Tibial nerve (tissue), 4 donors: Measurements from ENCODE around the gene AHRR. TPM values are rescaled to one million over a fixed set of nuclear protein-coding genes. Genes with fewer than 3 reads are reported as not detected.

Experiments used
- DNase-seq, 2 donors: peaks; one replicate each; pipeline ENCODE4 v3.0.0-alpha.2; 2019; ENCODE audit warnings: low spot score in 2 of 2
- H3K27ac ChIP-seq, 4 donors: fragments of 200-600 bp; sonication (generic) in 3 of 4; one replicate each; pipeline ENCODE4 v1.5.1; 2017 to 2019; ENCODE audit warnings: mild to moderate bottlenecking in 1 of 4
- H3K27me3 ChIP-seq, 2 donors: fragments of 200-600 bp; sonication (generic) in 1 of 2; one replicate each; pipeline versions ENCODE4 v1.5.1 to v1.6.0; 2017 to 2019
- H3K36me3 ChIP-seq, 3 donors: fragments of 200-600 bp; sonication (generic); one replicate each; pipeline ENCODE4 v1.5.1; 2018 to 2019
- H3K4me1 ChIP-seq, 4 donors: fragments of 200-600 bp; sonication (generic) in 3 of 4; one replicate each; pipeline ENCODE4 v1.5.1; 2017 to 2019
- H3K4me3 ChIP-seq, 4 donors: fragments of 200-600 bp; sonication (generic) in 3 of 4; one replicate each; pipeline ENCODE4 v1.5.1; 2017 to 2019; ENCODE audit warnings: mild to moderate bottlenecking in 1 of 4, moderate library complexity in 1 of 4
- H3K9me3 ChIP-seq, 4 donors: fragments of 200-600 bp; sonication (generic) in 3 of 4; one replicate each; pipeline ENCODE4 v1.5.1; 2017 to 2019
- EP300 ChIP-seq, 2 donors: sonication (generic); formaldehyde crosslinking; IDR thresholded peaks; one replicate each; pipeline ENCODE4 v1.6.1; 2017; ENCODE audit warnings: antibody characterized with exemption in 2 of 2, mild to moderate bottlenecking in 1 of 2
- POLR2A ChIP-seq, 2 donors: fragments of 450-650 bp; IDR thresholded peaks; one replicate each; pipeline ENCODE4 v1.6.1; 2017; ENCODE audit warnings: antibody characterized with exemption in 2 of 2, mild to moderate bottlenecking in 2 of 2, moderate library complexity in 2 of 2
- WGBS, 2 donors: methylation state at CpG; one replicate each; pipeline ENCODE4 v1.1.5; 2018; 5-methylcytosine and 5-hydroxymethylcytosine counted together
- total RNA-seq, 4 donors: library from RNA; depleted of rRNA; stranded (reverse); fragments of >200 nt; gene quantifications; one replicate each; pipeline ENCODE4 v1.1.0, GENCODE V29; 2016
- TF ChIP-seq, protein P1 (sequence below), 5 experiments: fragments of 200-600 bp in 3 of 5; fragments of 450-650 bp in 2 of 5; sonication (generic) in 3 of 5; IDR thresholded peaks; one replicate each; pipeline ENCODE4 v1.5.1; 2016 to 2019; ENCODE audit warnings: antibody characterized with exemption in 5 of 5, mild to moderate bottlenecking in 3 of 5, moderate library complexity in 2 of 5

AHRR gene
- total RNA-seq, 4 donors from 2014 or later = 1.0 to 4.8 (median 1.2) TPM; not detected in 1

GRCh38 chr5:398475-399295 lies 77.2 kb downstream of the AHRR start:
- Histone ChIP-seq H3K36me3 (no peaks in the 10 kb centered on the region), H3K9me3 (no peaks in the 10 kb centered on the region), H3K27ac (peak overlapping the region in 2 of 4 donors; percentile 28 to 59), H3K27me3 (no peaks in the 10 kb centered on the region), H3K4me1 (peaks cover 0 to 16% (median 14%) of the 10 kb centered on the region in 4 donors), H3K4me3 (no peak overlapping the region)
- WGBS, 2 donors = 95 to 97% methylated on average over 33 of the region's 35 CpGs
- TF ChIP-seq POLR2A (IDR thresholded peaks at IDR 0.05) = no peak
- no peak for TF ChIP-seq EP300 (IDR thresholded peaks at IDR 0.05)
- TF ChIP-seq, protein P1, sequence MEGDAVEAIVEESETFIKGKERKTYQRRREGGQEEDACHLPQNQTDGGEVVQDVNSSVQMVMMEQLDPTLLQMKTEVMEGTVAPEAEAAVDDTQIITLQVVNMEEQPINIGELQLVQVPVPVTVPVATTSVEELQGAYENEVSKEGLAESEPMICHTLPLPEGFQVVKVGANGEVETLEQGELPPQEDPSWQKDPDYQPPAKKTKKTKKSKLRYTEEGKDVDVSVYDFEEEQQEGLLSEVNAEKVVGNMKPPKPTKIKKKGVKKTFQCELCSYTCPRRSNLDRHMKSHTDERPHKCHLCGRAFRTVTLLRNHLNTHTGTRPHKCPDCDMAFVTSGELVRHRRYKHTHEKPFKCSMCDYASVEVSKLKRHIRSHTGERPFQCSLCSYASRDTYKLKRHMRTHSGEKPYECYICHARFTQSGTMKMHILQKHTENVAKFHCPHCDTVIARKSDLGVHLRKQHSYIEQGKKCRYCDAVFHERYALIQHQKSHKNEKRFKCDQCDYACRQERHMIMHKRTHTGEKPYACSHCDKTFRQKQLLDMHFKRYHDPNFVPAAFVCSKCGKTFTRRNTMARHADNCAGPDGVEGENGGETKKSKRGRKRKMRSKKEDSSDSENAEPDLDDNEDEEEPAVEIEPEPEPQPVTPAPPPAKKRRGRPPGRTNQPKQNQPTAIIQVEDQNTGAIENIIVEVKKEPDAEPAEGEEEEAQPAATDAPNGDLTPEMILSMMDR (IDR thresholded peaks at IDR 0.05) = no peak
- DNase-seq = no peak

GRCh38 chr5:399296-400281 lies 78.1 kb downstream of the AHRR start:
- Histone ChIP-seq H3K4me1 (peaks cover 0 to 16% (median 14%) of the 10 kb centered on the region in 4 donors), H3K9me3 (no peaks in the 10 kb centered on the region), H3K27me3 (no peaks in the 10 kb centered on the region), H3K27ac (peak overlapping the region in 3 of 4 donors; percentile 28 to 59 (median 28)), H3K4me3 (peak overlapping the region in 3 of 4 donors; percentile 8 to 39 (median 32)), H3K36me3 (no peaks in the 10 kb centered on the region)
- 32 to 33% methylated on average over 27 to 36 of the region's 45 CpGs for WGBS, 2 donors
- peak; percentile 65 to 79 for DNase-seq
- peak; percentile 31 to 61 for TF ChIP-seq EP300 (IDR thresholded peaks at IDR 0.05)
- TF ChIP-seq POLR2A (IDR thresholded peaks at IDR 0.05) = no peak
- TF ChIP-seq, protein P1 (IDR thresholded peaks at IDR 0.05) = no peak

- WGBS, 2 donors = 37 to 45% methylated on average over 24 to 26 of the region's 26 CpGs
- H3K27ac ChIP-seq = peak overlapping the region in 3 of 4 donors; percentile 28 to 59 (median 28)
Measured at GRCh38 chr5:400282-401145, 79.0 kb downstream of the AHRR start.

More at GRCh38 chr5:400282-401145, 79.0 kb downstream of the AHRR start:
- peaks cover 0 to 16% (median 14%) of the 10 kb centered on the region in 4 donors for H3K4me1 ChIP-seq
- H3K4me3 ChIP-seq = peak overlapping the region in 2 of 4 donors; percentile 8 to 39
- no peak for TF ChIP-seq EP300 (IDR thresholded peaks at IDR 0.05)
- TF ChIP-seq POLR2A (IDR thresholded peaks at IDR 0.05) = no peak
- TF ChIP-seq, protein P1 (IDR thresholded peaks at IDR 0.05) = no peak
- DNase-seq = no peak
- H3K36me3 ChIP-seq = no peaks in the 10 kb centered on the region
- H3K9me3 ChIP-seq = no peaks in the 10 kb centered on the region
- H3K27me3 ChIP-seq = no peaks in the 10 kb centered on the region
